Testis (tissue), 2 donors: ENCODE results near the gene SMG6.

Experiments
- CTCF ChIP-seq, 3 experiments: fragments of 450-650 bp in 2 of 3; fragments of 200-600 bp in 1 of 3; sonication (generic) in 1 of 3; IDR thresholded peaks; one replicate each; pipeline ENCODE4 v1.5.1; 2016 to 2019; ENCODE audit warnings: antibody characterized with exemption in 3 of 3, mild to moderate bottlenecking in 2 of 3, moderate library complexity in 1 of 3
- POLR2A ChIP-seq: fragments of 450-650 bp; IDR thresholded peaks from one replicate; pipeline ENCODE4 v1.6.1; 2017; ENCODE audit warnings: antibody characterized with exemption, mild to moderate bottlenecking, moderate library complexity

DNA sequence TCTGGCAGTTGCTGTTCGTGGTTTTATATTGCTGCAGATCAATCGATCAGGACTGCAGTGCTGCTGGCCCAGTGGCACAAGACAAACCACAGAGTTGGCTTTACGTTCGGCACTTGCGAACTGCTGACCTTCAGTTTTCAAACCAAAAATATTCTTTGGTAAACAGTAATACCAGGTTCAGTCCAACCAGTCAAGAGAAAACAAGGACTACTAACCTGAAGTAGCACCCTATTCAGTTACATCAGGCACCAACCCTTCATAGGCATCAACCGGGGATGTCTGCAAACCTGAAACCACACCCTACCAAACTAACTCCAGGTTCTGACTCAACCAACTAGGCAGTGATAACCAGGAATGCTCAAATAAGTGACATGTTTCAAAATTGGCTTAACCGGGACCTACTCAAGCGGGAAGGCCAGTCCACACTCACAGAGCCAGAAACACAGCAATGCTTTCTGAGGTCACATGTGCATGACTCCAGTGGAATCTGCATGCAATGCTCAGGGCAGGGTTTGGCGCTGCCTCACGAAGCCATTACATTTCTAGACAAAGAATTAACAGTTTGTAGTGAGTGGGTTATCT lies 91.1 kb downstream of the SMG6 start:
- TF ChIP-seq CTCF (IDR thresholded peaks at IDR 0.05) (no peak), POLR2A (no peak)
